MM.1S (cell line): ENCODE data around the gene CENPX.

Experiments
- DNase-seq: peaks from one replicate; pipeline ENCODE4 v3.0.0-alpha.2; 2015
- H2AFZ ChIP-seq: fragments of 300-600 bp; sonication (generic); 2 replicates; pipeline ENCODE4 v1.6.0; 2016; ENCODE audit warnings: antibody characterized with exemption, low read length
- H3F3A ChIP-seq: fragments of 300-600 bp; sonication (generic); 2 replicates; pipeline ENCODE4 v1.6.1; 2016; ENCODE audit warnings: mild to moderate bottlenecking, antibody characterized with exemption, low read length, moderate library complexity, mixed read lengths; ENCODE audit not compliant: insufficient read depth
- H3K27ac ChIP-seq: fragments of 300-600 bp; sonication (generic); 2 replicates; pipeline ENCODE4 v1.5.1; 2016; ENCODE audit warnings: mild to moderate bottlenecking, low read length
- H3K27me3 ChIP-seq: fragments of 300-600 bp; sonication (generic); replicated peaks from 2 replicates; pipeline ENCODE4 v1.6.0; 2016; ENCODE audit warnings: low read length; ENCODE audit not compliant: insufficient read depth
- H3K36me3 ChIP-seq: fragments of 300-600 bp; sonication (generic); replicated peaks from 2 replicates; pipeline ENCODE4 v1.6.1; 2016; ENCODE audit warnings: mild to moderate bottlenecking, low read length, mixed read lengths; ENCODE audit not compliant: insufficient read depth
- H3K4me1 ChIP-seq: fragments of 300-600 bp; sonication (generic); 2 replicates; pipeline ENCODE4 v1.6.1; 2016; ENCODE audit warnings: low read length, mixed read lengths
- H3K4me2 ChIP-seq: fragments of 300-600 bp; sonication (generic); 2 replicates; pipeline ENCODE4 v1.6.0; 2016; ENCODE audit warnings: low read depth, low read length
- H3K4me3 ChIP-seq: fragments of 300-600 bp; sonication (generic); 2 replicates; pipeline ENCODE4 v1.5.1; 2016; ENCODE audit warnings: low read length, mixed read lengths
- H3K79me2 ChIP-seq: fragments of 300-600 bp; sonication (generic); 2 replicates; pipeline ENCODE4 v1.6.1; 2016; ENCODE audit warnings: mixed run types, low read length, mixed read lengths
- H3K9ac ChIP-seq: fragments of 300-600 bp; sonication (generic); 2 replicates; pipeline ENCODE4 v1.6.1; 2016; ENCODE audit warnings: low read length, mixed read lengths
- H3K9me2 ChIP-seq: fragments of 300-600 bp; sonication (generic); replicated peaks from 2 replicates; pipeline ENCODE4 v1.6.1; 2016; ENCODE audit warnings: mild to moderate bottlenecking, low read length, mixed read lengths; ENCODE audit not compliant: insufficient read depth
- H3K9me3 ChIP-seq: fragments of 300-600 bp; sonication (generic); replicated peaks from 2 replicates; pipeline ENCODE4 v1.6.1; 2016; ENCODE audit warnings: mild to moderate bottlenecking, low read length, mixed read lengths; ENCODE audit not compliant: insufficient read depth
- H4K20me1 ChIP-seq: fragments of 300-600 bp; sonication (generic); 2 replicates; pipeline ENCODE4 v1.6.1; 2016; ENCODE audit warnings: mild to moderate bottlenecking, low read length, moderate library complexity, mixed read lengths; ENCODE audit not compliant: insufficient read depth
- CTCF ChIP-seq: fragments of 300-600 bp; sonication (generic); IDR thresholded peaks from 2 replicates; pipeline ENCODE4 v1.5.1; 2016; ENCODE audit warnings: antibody characterized with exemption, low read length, mixed read lengths
- EZH2 ChIP-seq: fragments of 300-600 bp; sonication (generic); optimal IDR thresholded peaks from 2 replicates; pipeline ENCODE3; 2017; ENCODE audit warnings: low read depth, mild to moderate bottlenecking, antibody characterized with exemption, low read length, mixed read lengths
- EZH2phosphoT487 ChIP-seq: fragments of 300-600 bp; sonication (generic); IDR thresholded peaks from 2 replicates; pipeline ENCODE4 v1.6.1; 2018; ENCODE audit warnings: antibody characterized with exemption, low read length

Gene CENPX

GRCh38 chr17:82047914-82048570, 25.4 kb upstream of the CENPX start:
- no peak overlapping the region for H3K4me3 ChIP-seq
- no peak for DNase-seq
- no peaks in the 10 kb centered on the region for H3K9me3 ChIP-seq
- peaks cover 5% of the 10 kb centered on the region; the same call in 1 of the 2 replicates for H3K4me1 ChIP-seq
- H3K4me2 ChIP-seq = no peak overlapping the region
- no peak overlapping the region for H2AFZ ChIP-seq
- no peak overlapping the region for H3K9ac ChIP-seq
- peaks cover 14% of the 10 kb centered on the region for H3K79me2 ChIP-seq
- no peaks in the 10 kb centered on the region for H3F3A ChIP-seq
- no peaks in the 10 kb centered on the region; the same call in 1 of the 2 replicates for H3K36me3 ChIP-seq
- TF ChIP-seq EZH2phosphoT487 = no peak
- TF ChIP-seq CTCF = no peak
- no peak for TF ChIP-seq EZH2
- H3K27me3 ChIP-seq = no peaks in the 10 kb centered on the region
- no peaks in the 10 kb centered on the region for H3K9me2 ChIP-seq
- H4K20me1 ChIP-seq = no peaks in the 10 kb centered on the region
- no peak overlapping the region for H3K27ac ChIP-seq

DNA sequence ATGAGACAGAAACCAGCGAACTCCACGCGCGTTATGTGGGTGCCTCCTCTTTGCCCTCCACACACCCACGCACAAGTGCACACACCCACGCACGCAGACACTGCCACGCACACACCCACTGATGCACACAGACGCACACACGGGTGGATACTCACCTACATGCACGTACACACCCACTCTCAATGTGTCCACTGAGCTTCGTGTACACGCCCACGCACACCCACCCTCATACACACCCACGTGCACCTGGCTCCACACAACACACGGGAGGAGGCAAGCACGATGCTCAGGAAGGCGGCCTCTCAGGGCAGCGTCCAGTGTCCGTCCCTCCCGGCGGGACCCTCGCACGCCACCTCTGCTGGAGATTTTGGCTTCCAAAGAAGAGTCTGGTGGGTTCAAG, 24.7 kb upstream of the CENPX start:
- no peaks in the 10 kb centered on the region for H3K4me1 ChIP-seq
- H3K27me3 ChIP-seq = no peaks in the 10 kb centered on the region
- no peaks in the 10 kb centered on the region for H4K20me1 ChIP-seq
- no peak for DNase-seq
- H3K4me3 ChIP-seq = no peak overlapping the region
- TF ChIP-seq EZH2phosphoT487 = no peak
- no peak overlapping the region for H3K9ac ChIP-seq
- H3K4me2 ChIP-seq = no peak overlapping the region
- peaks cover 8% of the 10 kb centered on the region for H3K79me2 ChIP-seq
- no peak overlapping the region for H2AFZ ChIP-seq
- no peaks in the 10 kb centered on the region for H3F3A ChIP-seq
- H3K27ac ChIP-seq = no peak overlapping the region
- H3K9me3 ChIP-seq = no peaks in the 10 kb centered on the region
- no peaks in the 10 kb centered on the region for H3K9me2 ChIP-seq
- no peaks in the 10 kb centered on the region; the same call in 1 of the 2 replicates for H3K36me3 ChIP-seq

DNA sequence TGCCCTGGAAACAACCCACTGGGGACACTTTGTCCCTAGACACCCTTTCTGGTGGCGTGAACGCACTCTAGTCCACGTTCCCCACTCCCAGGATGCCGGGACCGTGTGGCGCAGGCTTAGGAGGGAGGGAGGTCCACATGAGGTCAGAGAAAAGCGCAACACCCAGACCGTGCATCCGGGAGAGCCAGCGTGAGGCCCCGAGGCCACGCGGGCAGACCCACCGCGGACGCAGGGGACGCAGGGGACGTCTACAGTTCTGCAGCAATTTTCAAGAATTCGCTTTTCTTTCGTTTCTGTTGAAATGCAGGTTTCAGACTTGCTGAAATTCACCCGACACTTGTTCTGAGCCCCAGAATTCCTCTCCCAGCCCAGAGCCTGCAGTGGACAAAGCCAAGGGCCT, 24.2 kb upstream of the CENPX start:
- no peaks in the 10 kb centered on the region for H4K20me1 ChIP-seq
- no peaks in the 10 kb centered on the region for H3K9me3 ChIP-seq
- no peak overlapping the region for H3K27ac ChIP-seq
- no peaks in the 10 kb centered on the region for H3K9me2 ChIP-seq
- H3K4me3 ChIP-seq = no peak overlapping the region
- H2AFZ ChIP-seq = no peak overlapping the region
- no peaks in the 10 kb centered on the region for H3K4me1 ChIP-seq
- no peaks in the 10 kb centered on the region for H3K27me3 ChIP-seq
- no peak overlapping the region for H3K4me2 ChIP-seq
- H3K9ac ChIP-seq = no peak overlapping the region
- H3K79me2 ChIP-seq = peaks cover 4% of the 10 kb centered on the region; the same call in 1 of the 2 replicates
- no peak for DNase-seq
- no peaks in the 10 kb centered on the region; the same call in 1 of the 2 replicates for H3K36me3 ChIP-seq
- no peaks in the 10 kb centered on the region for H3F3A ChIP-seq
- TF ChIP-seq EZH2 = no peak
- TF ChIP-seq EZH2phosphoT487 = no peak

DNA sequence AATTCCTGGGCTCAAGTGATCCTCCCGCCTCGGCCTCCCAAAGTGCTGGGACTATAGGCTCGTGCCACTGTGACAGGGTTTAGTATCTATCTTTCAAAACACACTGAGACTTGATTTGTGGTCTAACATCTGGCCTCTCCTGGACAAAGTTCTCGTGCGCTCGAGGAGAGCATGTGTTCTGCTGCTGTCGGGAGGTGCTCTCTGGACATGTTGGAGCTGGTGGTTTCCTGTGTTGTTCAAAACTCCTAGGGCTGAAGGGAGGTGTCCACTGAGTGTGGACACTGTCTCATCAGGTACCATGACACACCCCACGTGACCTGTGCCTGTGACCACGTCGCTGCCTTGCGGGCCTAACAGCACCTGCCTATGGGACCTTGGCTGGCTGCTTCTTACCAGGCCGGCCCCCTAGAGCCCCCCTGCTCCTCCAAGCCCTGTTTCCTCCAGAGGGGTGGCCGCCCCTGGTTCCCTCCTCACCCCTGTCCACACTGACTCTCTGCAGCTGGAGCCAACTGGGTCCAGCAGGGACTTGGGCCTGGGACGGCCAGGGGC, 23.3 kb upstream of the CENPX start:
- Histone ChIP-seq H3K9me2 (no peaks in the 10 kb centered on the region), H3K4me3 (no peak overlapping the region), H3K27me3 (0 out of 2 replicates have a peak, but pooled peaks cover 4% of the 10 kb centered on the region), H3K4me1 (no peaks in the 10 kb centered on the region), H3K79me2 (peaks cover 3% of the 10 kb centered on the region; the same call in 1 of the 2 replicates), H3F3A (no peaks in the 10 kb centered on the region), H4K20me1 (no peaks in the 10 kb centered on the region), H3K36me3 (no peaks in the 10 kb centered on the region; the same call in 1 of the 2 replicates), H3K9ac (no peak overlapping the region), H3K9me3 (no peaks in the 10 kb centered on the region), H3K27ac (no peak overlapping the region), H3K4me2 (no peak overlapping the region), H2AFZ (no peak overlapping the region)
- DNase-seq = no peak
- TF ChIP-seq EZH2 = no peak
- no peak for TF ChIP-seq EZH2phosphoT487
- TF ChIP-seq CTCF = no peak
